HEK293 (cell line): ENCODE data around the gene PPP1R9B.

Experiments
- CTCF ChIA-PET: fragments of 350-600 bp; formaldehyde crosslinking; extraction: SDS; loops from one replicate; lab custom pipeline; 2021; ENCODE audit warnings: antibody characterized with exemption; lab: Yijun Ruan, JAX
- POLR2A ChIA-PET: fragments of 300-600 bp; formaldehyde crosslinking; extraction: SDS; loops from one replicate; lab custom pipeline; 2020; ENCODE audit warnings: antibody characterized with exemption, inconsistent platforms; lab: Yijun Ruan, JAX
- H3K27ac ChIP-seq: fragments of 200-500 bp; sonication (Bioruptor generic); 2 replicates; pipeline ENCODE4 v1.5.1; 2014; ENCODE audit warnings: low read depth, low read length, control low read depth, inconsistent platforms; ENCODE audit errors: extremely low read depth
- H3K36me3 ChIP-seq, 2 experiments: fragments of 200-500 bp in 1 of 2; sonication (Bioruptor generic) in 1 of 2; 1 replicate in 1 of 2; 2 replicates in 1 of 2; pipeline ENCODE4 v1.5.1; 2014 to 2017; ENCODE audit warnings: inconsistent platforms in 2 of 2, low read length in 2 of 2; ENCODE audit not compliant: control insufficient read depth in 2 of 2, insufficient read depth in 1 of 2
- H3K4me1 ChIP-seq: fragments of 200-500 bp; sonication (Bioruptor generic); 2 replicates; pipeline ENCODE4 v1.5.1; 2014; ENCODE audit warnings: mild to moderate bottlenecking, low read length, inconsistent platforms; ENCODE audit not compliant: control insufficient read depth, insufficient read depth
- H3K4me3 ChIP-seq: 2 replicates; pipeline ENCODE4 v1.5.1; 2011; ENCODE audit warnings: low read depth, mild to moderate bottlenecking, control low read depth, low read length, moderate library complexity
- H3K9me3 ChIP-seq: fragments of 200-500 bp; sonication (Bioruptor generic); 2 replicates; pipeline ENCODE4 v1.5.1; 2014; ENCODE audit warnings: low read depth, low read length, inconsistent platforms; ENCODE audit not compliant: control insufficient read depth, insufficient read depth
- BCL11B ChIP-seq: fragments of 450-650 bp; formaldehyde crosslinking; IDR thresholded peaks from 2 replicates; pipeline ENCODE4 v1.5.1; 2016; ENCODE audit warnings: low read depth, missing biosample characterization, missing genetic modification characterization
- KLF7 ChIP-seq: fragments of 450-650 bp; formaldehyde crosslinking; IDR thresholded peaks from 2 replicates; pipeline ENCODE4 v1.5.1; 2016; ENCODE audit warnings: missing biosample characterization, missing genetic modification characterization, borderline replicate concordance
- REPIN1 ChIP-seq: fragments of 450-650 bp; formaldehyde crosslinking; IDR thresholded peaks from 2 replicates; pipeline ENCODE4 v1.5.1; 2017; ENCODE audit warnings: missing biosample characterization, missing genetic modification characterization, low read depth
- SP3 ChIP-seq: fragments of 450-650 bp; formaldehyde crosslinking; IDR thresholded peaks from 2 replicates; pipeline ENCODE4 v1.5.1; 2016; ENCODE audit warnings: missing biosample characterization, missing genetic modification characterization
- ZFP3 ChIP-seq: fragments of 450-650 bp; formaldehyde crosslinking; IDR thresholded peaks from 2 replicates; pipeline ENCODE4 v1.5.1; 2016; ENCODE audit warnings: low read depth, missing biosample characterization, missing genetic modification characterization
- ZFP41 ChIP-seq: fragments of 450-650 bp; formaldehyde crosslinking; IDR thresholded peaks from 2 replicates; pipeline ENCODE4 v1.5.1; 2016; ENCODE audit warnings: missing biosample characterization, missing genetic modification characterization, borderline replicate concordance
- ZIC2 ChIP-seq: fragments of 450-650 bp; formaldehyde crosslinking; IDR thresholded peaks from 2 replicates; pipeline ENCODE4 v1.5.1; 2016; ENCODE audit warnings: missing biosample characterization, missing genetic modification characterization
- ZNF138 ChIP-seq: fragments of 450-650 bp; formaldehyde crosslinking; IDR thresholded peaks from 2 replicates; pipeline ENCODE4 v1.5.1; 2016; ENCODE audit warnings: missing biosample characterization, missing genetic modification characterization, borderline replicate concordance
- ZNF169 ChIP-seq: fragments of 450-650 bp; formaldehyde crosslinking; IDR thresholded peaks from 2 replicates; pipeline ENCODE4 v1.5.1; 2016; ENCODE audit warnings: missing biosample characterization, missing genetic modification characterization
- ZNF19 ChIP-seq: fragments of 450-650 bp; formaldehyde crosslinking; IDR thresholded peaks from 2 replicates; pipeline ENCODE4; 2016; ENCODE audit warnings: missing biosample characterization, missing genetic modification characterization, low read depth
- ZNF214 ChIP-seq: fragments of 450-650 bp; formaldehyde crosslinking; IDR thresholded peaks from 2 replicates; pipeline ENCODE4 v1.5.1; 2017; ENCODE audit warnings: missing biosample characterization, mild to moderate bottlenecking, missing genetic modification characterization, borderline replicate concordance
- ZNF239 ChIP-seq: fragments of 450-650 bp; formaldehyde crosslinking; IDR thresholded peaks from 2 replicates; pipeline ENCODE4 v1.5.1; 2016; ENCODE audit warnings: missing biosample characterization, missing genetic modification characterization
- ZNF248 ChIP-seq: fragments of 450-650 bp; formaldehyde crosslinking; IDR thresholded peaks from 2 replicates; pipeline ENCODE4 v1.5.1; 2017; ENCODE audit warnings: missing biosample characterization, missing genetic modification characterization
- ZNF426 ChIP-seq: fragments of 450-650 bp; formaldehyde crosslinking; IDR thresholded peaks from 2 replicates; pipeline ENCODE4 v1.5.1; 2017; ENCODE audit warnings: missing biosample characterization, missing genetic modification characterization, mild to moderate bottlenecking, inconsistent platforms, moderate library complexity
- ZNF433 ChIP-seq: fragments of 450-650 bp; formaldehyde crosslinking; IDR thresholded peaks from 2 replicates; pipeline ENCODE4 v1.5.1; 2016; ENCODE audit warnings: missing biosample characterization, missing genetic modification characterization, low read depth
- ZNF510 ChIP-seq: fragments of 450-650 bp; formaldehyde crosslinking; IDR thresholded peaks from 2 replicates; pipeline ENCODE4 v1.5.1; 2018; ENCODE audit warnings: mild to moderate bottlenecking, missing genetic modification characterization, missing biosample characterization; ENCODE audit not compliant: insufficient replicate concordance
- ZNF707 ChIP-seq: fragments of 450-650 bp; formaldehyde crosslinking; IDR thresholded peaks from 2 replicates; pipeline ENCODE4 v1.5.1; 2016; ENCODE audit warnings: missing biosample characterization, missing genetic modification characterization
- ZNF792 ChIP-seq: fragments of 450-650 bp; formaldehyde crosslinking; IDR thresholded peaks from 2 replicates; pipeline ENCODE4 v1.5.1; 2016; ENCODE audit warnings: missing biosample characterization, missing genetic modification characterization
- TF ChIP-seq, protein P1 (sequence below): fragments of 450-650 bp; formaldehyde crosslinking; IDR thresholded peaks from 2 replicates; pipeline ENCODE4 v1.5.0; 2017; ENCODE audit warnings: missing biosample characterization, missing genetic modification characterization, borderline replicate concordance
- TF ChIP-seq, protein P2 (sequence below): fragments of 450-650 bp; formaldehyde crosslinking; IDR thresholded peaks from 2 replicates; pipeline ENCODE4 v1.5.1; 2017; ENCODE audit warnings: missing biosample characterization, missing genetic modification characterization
- TF ChIP-seq, protein P3 (sequence below): fragments of 450-650 bp; formaldehyde crosslinking; IDR thresholded peaks from 2 replicates; pipeline ENCODE4 v1.5.1; 2016; ENCODE audit warnings: missing biosample characterization, missing genetic modification characterization, borderline replicate concordance
- TF ChIP-seq, protein P4 (sequence below): fragments of 450-650 bp; formaldehyde crosslinking; conservative IDR thresholded peaks from 2 replicates; pipeline ENCODE4 v1.5.1; 2016; ENCODE audit warnings: low read depth, missing biosample characterization, missing genetic modification characterization

The PPP1R9B gene

DNA sequence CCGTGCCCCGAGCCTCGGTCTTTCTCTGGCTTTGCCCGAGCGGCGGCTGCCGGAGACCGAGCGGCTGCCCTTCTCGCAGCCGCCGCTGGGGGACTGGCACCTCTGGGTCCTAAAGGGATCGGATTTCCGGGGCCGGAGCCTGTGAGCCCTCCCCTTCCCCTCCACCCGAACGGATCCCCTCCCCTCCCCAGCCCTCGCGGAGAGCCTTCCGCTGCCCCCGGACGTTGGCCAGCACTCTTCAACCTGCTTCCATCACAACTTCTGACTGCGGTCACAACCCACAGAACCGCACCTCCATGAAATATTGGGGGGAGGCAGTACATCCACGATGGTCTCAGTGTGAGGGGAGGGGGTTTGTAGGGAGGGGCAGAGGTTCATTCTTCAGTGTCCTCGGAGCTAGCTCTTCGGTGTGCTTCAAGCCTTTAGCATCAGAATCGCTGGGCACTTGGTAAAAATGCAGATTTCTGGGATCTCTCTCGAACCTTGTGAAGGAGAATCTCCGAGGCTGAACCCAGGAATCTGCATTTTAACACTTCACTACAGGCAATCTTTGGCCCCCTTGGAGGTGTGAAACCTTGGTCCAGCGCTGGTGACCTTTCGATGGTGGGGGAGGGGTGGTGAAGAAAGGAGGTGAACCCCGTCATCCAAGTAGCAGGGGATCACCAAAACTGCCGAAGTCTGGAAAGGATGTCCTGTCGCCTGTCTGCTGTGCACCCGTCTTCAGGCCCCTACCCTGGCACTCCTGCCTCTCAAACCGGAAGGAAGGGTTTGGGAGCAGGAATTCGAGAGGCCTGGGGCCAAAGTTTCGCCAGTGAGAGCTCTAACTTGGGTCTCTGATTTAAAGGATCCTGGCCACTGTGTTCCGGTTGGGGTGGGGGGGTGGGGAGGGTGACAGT lies 812 bp upstream of the PPP1R9B start (continued):
- TF ChIP-seq, protein P1, sequence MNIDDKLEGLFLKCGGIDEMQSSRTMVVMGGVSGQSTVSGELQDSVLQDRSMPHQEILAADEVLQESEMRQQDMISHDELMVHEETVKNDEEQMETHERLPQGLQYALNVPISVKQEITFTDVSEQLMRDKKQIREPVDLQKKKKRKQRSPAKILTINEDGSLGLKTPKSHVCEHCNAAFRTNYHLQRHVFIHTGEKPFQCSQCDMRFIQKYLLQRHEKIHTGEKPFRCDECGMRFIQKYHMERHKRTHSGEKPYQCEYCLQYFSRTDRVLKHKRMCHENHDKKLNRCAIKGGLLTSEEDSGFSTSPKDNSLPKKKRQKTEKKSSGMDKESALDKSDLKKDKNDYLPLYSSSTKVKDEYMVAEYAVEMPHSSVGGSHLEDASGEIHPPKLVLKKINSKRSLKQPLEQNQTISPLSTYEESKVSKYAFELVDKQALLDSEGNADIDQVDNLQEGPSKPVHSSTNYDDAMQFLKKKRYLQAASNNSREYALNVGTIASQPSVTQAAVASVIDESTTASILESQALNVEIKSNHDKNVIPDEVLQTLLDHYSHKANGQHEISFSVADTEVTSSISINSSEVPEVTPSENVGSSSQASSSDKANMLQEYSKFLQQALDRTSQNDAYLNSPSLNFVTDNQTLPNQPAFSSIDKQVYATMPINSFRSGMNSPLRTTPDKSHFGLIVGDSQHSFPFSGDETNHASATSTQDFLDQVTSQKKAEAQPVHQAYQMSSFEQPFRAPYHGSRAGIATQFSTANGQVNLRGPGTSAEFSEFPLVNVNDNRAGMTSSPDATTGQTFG (tag by site-specific recombination) = no peak
- TF ChIP-seq, protein P2, sequence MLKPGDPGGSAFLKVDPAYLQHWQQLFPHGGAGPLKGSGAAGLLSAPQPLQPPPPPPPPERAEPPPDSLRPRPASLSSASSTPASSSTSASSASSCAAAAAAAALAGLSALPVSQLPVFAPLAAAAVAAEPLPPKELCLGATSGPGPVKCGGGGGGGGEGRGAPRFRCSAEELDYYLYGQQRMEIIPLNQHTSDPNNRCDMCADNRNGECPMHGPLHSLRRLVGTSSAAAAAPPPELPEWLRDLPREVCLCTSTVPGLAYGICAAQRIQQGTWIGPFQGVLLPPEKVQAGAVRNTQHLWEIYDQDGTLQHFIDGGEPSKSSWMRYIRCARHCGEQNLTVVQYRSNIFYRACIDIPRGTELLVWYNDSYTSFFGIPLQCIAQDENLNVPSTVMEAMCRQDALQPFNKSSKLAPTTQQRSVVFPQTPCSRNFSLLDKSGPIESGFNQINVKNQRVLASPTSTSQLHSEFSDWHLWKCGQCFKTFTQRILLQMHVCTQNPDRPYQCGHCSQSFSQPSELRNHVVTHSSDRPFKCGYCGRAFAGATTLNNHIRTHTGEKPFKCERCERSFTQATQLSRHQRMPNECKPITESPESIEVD = no peak
- TF ChIP-seq REPIN1 (tag by site-specific recombination) (no peak), ZNF426 (tag by site-specific recombination) (no peak), ZNF433 (tag by site-specific recombination) (no peak), ZNF792 (tag by site-specific recombination) (no peak), ZNF510 (tag by site-specific recombination) (no peak), KLF7 (tag by site-specific recombination) (no peak), ZFP41 (tag by site-specific recombination) (no peak), BCL11B (tag by site-specific recombination) (no peak; the same call in none of the 2 replicates), ZNF19 (tag by site-specific recombination) (no peak), ZNF169 (tag by site-specific recombination) (no peak), ZNF707 (tag by site-specific recombination) (no peak), SP3 (tag by site-specific recombination) (peak; percentile 68), ZNF214 (tag by site-specific recombination) (no peak), ZNF239 (tag by site-specific recombination) (no peak), ZNF248 (tag by site-specific recombination) (no peak), ZFP3 (tag by site-specific recombination) (no peak), ZIC2 (tag by site-specific recombination) (no peak)
- TF ChIP-seq, all 188 proteins: peak for 53

DNA sequence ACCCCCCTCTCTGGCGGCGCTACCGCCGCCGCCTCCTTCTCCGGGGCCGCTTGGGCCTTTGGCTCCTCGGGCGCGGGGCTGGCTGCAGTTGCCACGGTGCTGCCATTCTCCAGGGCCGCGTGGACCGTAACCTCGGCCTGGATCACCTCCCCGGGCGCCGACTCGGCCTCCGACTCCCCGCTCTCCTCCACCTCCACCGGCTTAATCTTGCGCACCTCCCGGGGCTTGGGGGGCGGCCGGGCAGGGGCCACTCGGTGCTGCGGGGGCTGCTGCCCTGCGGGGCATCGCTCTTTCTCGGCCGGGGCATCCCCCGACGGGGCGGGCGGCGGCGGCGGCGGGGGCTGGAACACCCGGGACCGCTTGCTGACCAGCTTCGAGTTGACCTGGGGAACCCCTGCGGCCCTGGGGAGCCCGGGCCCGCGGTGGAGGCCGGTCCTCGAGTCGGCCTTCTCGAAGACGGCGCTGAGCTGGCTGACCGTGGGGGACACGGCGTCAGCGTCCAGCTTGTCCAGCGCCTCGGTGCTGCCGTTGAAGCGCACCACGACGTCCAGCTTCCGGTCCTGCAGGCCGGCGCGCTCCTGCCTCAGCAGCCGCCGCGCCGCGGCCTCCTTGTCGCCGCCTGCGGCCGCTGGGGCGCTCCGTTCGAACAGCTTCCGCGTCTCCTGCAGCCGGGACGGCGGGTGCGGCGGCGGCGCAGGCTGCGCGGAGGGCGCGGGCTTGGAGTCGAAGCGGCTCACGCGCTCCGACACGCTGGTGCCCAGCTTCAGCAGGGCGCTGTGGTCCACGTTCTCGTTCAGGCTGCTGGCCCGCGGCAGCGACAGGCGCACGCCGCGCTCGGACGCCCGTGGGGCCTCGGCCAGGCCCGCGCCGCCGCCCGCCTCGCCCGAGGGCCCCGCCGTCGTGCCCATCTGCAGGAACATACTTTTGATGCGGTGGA lies 792 bp downstream of the PPP1R9B start:
- CTCF ChIA-PET = interaction anchor here (0.5 to 7.4 kb wide), 8 partner anchors 10 to 679 kb away, joined by 3 to 105 read pairs (median 6); partner anchors contain the start of gene PDK2
- POLR2A ChIA-PET = interaction anchor here (0.6 to 1.7 kb wide), 4 partner anchors 10 to 94 kb away, joined by 3 to 9 read pairs (median 3); no protein-coding TSS in a partner anchor
- Histone ChIP-seq H3K9me3 (no peaks in the 10 kb centered on the region), H3K4me1 (peaks cover 15% of the 10 kb centered on the region), H3K4me3 (peak overlapping the region; percentile 77), H3K36me3 (peaks cover 5 to 31% of the 10 kb centered on the region in 2 experiments; a peak in 2 of 3 replicates), H3K27ac (peak overlapping the region; percentile 93)
- TF ChIP-seq ZNF169 (tag by site-specific recombination) = no peak
- TF ChIP-seq, protein P3, sequence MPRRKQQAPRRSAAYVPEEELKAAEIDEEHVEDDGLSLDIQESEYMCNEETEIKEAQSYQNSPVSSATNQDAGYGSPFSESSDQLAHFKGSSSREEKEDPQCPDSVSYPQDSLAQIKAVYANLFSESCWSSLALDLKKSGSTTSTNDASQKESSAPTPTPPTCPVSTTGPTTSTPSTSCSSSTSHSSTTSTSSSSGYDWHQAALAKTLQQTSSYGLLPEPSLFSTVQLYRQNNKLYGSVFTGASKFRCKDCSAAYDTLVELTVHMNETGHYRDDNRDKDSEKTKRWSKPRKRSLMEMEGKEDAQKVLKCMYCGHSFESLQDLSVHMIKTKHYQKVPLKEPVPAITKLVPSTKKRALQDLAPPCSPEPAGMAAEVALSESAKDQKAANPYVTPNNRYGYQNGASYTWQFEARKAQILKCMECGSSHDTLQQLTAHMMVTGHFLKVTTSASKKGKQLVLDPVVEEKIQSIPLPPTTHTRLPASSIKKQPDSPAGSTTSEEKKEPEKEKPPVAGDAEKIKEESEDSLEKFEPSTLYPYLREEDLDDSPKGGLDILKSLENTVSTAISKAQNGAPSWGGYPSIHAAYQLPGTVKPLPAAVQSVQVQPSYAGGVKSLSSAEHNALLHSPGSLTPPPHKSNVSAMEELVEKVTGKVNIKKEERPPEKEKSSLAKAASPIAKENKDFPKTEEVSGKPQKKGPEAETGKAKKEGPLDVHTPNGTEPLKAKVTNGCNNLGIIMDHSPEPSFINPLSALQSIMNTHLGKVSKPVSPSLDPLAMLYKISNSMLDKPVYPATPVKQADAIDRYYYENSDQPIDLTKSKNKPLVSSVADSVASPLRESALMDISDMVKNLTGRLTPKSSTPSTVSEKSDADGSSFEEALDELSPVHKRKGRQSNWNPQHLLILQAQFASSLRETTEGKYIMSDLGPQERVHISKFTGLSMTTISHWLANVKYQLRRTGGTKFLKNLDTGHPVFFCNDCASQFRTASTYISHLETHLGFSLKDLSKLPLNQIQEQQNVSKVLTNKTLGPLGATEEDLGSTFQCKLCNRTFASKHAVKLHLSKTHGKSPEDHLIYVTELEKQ (tag by site-specific recombination) = no peak
- TF ChIP-seq, protein P4, sequence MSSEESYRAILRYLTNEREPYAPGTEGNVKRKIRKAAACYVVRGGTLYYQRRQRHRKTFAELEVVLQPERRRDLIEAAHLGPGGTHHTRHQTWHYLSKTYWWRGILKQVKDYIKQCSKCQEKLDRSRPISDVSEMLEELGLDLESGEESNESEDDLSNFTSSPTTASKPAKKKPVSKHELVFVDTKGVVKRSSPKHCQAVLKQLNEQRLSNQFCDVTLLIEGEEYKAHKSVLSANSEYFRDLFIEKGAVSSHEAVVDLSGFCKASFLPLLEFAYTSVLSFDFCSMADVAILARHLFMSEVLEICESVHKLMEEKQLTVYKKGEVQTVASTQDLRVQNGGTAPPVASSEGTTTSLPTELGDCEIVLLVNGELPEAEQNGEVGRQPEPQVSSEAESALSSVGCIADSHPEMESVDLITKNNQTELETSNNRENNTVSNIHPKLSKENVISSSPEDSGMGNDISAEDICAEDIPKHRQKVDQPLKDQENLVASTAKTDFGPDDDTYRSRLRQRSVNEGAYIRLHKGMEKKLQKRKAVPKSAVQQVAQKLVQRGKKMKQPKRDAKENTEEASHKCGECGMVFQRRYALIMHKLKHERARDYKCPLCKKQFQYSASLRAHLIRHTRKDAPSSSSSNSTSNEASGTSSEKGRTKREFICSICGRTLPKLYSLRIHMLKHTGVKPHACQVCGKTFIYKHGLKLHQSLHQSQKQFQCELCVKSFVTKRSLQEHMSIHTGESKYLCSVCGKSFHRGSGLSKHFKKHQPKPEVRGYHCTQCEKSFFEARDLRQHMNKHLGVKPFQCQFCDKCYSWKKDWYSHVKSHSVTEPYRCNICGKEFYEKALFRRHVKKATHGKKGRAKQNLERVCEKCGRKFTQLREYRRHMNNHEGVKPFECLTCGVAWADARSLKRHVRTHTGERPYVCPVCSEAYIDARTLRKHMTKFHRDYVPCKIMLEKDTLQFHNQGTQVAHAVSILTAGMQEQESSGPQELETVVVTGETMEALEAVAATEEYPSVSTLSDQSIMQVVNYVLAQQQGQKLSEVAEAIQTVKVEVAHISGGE = peak; percentile 63; the same call in 1 of the 2 replicates
- TF ChIP-seq ZNF138 = no peak
